Measurements from ENCODE around the gene KIF16B. TPM values are rescaled to one million over a fixed set of nuclear protein-coding genes. Genes with fewer than 3 reads are reported as not detected.
"Not testable (repeated sequence)": the region's sequence is repeated elsewhere in the genome, so short reads cannot be mapped to it uniquely, and the experiment has no call there.

Gene KIF16B
- total RNA-seq, 2 experiments from 2014 or later, result 8.8 to 8.9 TPM

DNA sequence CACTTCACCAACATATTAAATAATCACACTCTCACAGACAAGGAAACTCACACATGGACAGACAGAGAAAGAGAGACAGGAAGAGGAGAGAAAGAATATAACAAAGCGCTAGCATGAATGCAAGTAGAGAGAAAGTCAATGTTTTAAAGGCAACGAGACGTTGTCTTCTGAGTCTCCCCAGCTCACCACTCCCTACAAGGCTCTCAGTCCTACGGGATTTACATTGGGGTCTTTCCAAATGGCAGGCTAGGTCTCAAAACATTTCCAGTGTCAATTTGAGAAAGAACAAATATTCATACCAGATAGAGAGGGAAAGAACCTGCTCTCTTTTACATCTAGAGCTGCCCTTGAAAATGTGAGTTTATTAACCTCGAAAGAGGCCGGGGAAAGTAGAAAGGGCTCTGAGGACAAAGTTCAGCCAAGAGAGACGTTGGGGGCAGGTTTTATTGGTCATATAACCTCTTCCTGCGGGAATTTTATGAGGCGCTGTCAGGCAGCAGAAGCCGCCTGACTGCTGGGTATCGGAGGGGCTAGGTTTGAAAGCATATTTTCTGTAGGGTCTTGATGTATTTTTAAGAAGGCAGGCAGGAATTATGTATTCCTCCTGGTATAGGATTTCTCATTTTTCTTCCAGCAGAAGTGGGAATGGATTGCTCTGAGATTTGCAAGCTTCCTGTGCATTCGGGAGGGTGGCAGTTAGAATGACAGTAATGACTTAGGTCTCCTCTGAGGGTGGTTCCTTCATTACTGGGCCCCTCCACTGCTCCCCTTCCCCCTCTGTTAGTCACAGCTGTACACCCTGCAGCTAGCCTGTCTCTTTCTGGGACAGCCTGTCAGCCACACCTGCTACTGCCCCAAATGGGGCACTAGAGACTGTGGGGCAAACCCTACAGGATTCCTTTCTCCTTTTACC, 34.4 kb upstream of the KIF16B start:
- Mint-ChIP-seq H3K27me3 (peaks cover 5% of the 10 kb centered on the region), H3K4me1 (no peaks in the 10 kb centered on the region), H3K36me3 (ENCODE audit: low read depth) (no peaks in the 10 kb centered on the region), H3K4me3 (no peak overlapping the region), H3K27ac (no peak overlapping the region), H3K9me3 (no peaks in the 10 kb centered on the region)
- CTCF ChIA-PET, result no interaction called here
- DNase-seq, result no peak
- POLR2A ChIA-PET, result no interaction called here

DNA sequence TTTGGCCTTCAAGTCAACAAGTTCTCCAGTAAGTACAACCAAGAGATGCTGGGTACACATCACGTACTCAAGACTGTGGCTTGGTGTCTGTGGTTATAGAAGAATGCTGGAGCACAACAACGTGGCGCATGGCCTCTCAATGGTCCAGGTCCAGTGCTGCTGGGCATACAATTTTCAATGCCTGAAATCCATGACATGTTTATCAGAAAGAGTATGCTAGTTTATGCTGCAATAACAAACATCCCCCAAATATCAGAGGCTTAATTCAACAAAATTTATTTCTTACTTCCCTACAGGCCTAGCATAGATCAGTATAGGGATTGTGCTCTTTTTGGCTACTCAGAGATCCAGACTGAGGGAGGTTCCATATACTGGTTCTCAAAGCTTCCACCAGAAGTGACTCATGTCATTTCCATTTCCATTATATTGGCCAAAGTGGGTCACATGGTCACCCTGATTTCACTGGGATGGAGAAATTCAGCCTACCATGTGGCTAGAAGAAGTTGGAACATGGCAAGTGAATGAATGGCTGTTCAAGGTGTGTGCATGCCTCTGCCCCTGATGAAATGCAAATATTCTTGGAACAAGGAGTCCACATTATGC, 33.3 kb upstream of the KIF16B start:
- no peaks in the 10 kb centered on the region for H3K9me3 Mint-ChIP-seq
- POLR2A ChIA-PET, result no interaction called here
- H3K36me3 Mint-ChIP-seq (ENCODE audit: low read depth), result no peaks in the 10 kb centered on the region
- CTCF ChIA-PET, result no interaction called here
- H3K27me3 Mint-ChIP-seq, result peaks cover 5% of the 10 kb centered on the region
- H3K27ac Mint-ChIP-seq, result no peak overlapping the region
- DNase-seq, result no peak
- H3K4me3 Mint-ChIP-seq, result no peak overlapping the region
- H3K4me1 Mint-ChIP-seq, result no peaks in the 10 kb centered on the region

GRCh38 chr20:16601047-16601446, 27.8 kb upstream of the KIF16B start:
- H3K9me3 Mint-ChIP-seq, result no peaks in the 10 kb centered on the region
- H3K36me3 Mint-ChIP-seq (ENCODE audit: low read depth), result no peaks in the 10 kb centered on the region
- no peak overlapping the region for H3K27ac Mint-ChIP-seq
- ChIA-PET CTCF (no interaction called here), POLR2A (no interaction called here)
- H3K27me3 Mint-ChIP-seq, result peaks cover 7% of the 10 kb centered on the region
- no peaks in the 10 kb centered on the region for H3K4me1 Mint-ChIP-seq
- H3K4me3 Mint-ChIP-seq, result no peak overlapping the region
- DNase-seq, result no peak

- Mint-ChIP-seq H3K4me1 (no peaks in the 10 kb centered on the region), H3K36me3 (ENCODE audit: low read depth) (no peaks in the 10 kb centered on the region), H3K27ac (no peak overlapping the region), H3K9me3 (no peaks in the 10 kb centered on the region), H3K4me3 (no peak overlapping the region), H3K27me3 (peaks cover 17% of the 10 kb centered on the region)
- CTCF ChIA-PET, result no interaction called here
- no peak for DNase-seq
- POLR2A ChIA-PET, result no interaction called here
Observed at GRCh38 chr20:16599257-16599656, 26.0 kb upstream of the KIF16B start.

DNA sequence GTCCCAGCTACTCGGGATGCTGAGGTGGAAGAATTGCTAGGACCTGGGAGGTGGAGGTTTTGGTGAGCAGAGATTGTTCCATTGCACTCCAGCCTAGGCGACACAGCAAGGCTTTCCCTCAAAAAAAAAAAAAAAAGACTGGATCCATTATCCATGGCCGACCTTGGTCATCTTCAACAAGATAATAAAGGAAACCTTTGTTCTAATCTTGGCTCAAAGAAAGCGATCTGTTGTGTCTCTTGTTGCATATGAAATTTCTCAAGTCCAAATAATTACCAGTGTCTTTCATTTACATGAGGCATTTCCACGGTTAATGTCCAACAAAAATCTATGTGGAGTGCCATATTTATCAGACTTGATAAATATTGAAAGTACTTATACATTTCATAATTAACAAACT, 23.7 kb upstream of the KIF16B start:
- H3K36me3 Mint-ChIP-seq (ENCODE audit: low read depth), result no peaks in the 10 kb centered on the region
- no peak overlapping the region for H3K4me3 Mint-ChIP-seq
- peaks cover 26% of the 10 kb centered on the region for H3K27me3 Mint-ChIP-seq
- DNase-seq, result no peak
- no peak overlapping the region for H3K27ac Mint-ChIP-seq
- no peaks in the 10 kb centered on the region for H3K4me1 Mint-ChIP-seq
- ChIA-PET CTCF (no interaction called here), POLR2A (no interaction called here)
- no peaks in the 10 kb centered on the region for H3K9me3 Mint-ChIP-seq

DNA sequence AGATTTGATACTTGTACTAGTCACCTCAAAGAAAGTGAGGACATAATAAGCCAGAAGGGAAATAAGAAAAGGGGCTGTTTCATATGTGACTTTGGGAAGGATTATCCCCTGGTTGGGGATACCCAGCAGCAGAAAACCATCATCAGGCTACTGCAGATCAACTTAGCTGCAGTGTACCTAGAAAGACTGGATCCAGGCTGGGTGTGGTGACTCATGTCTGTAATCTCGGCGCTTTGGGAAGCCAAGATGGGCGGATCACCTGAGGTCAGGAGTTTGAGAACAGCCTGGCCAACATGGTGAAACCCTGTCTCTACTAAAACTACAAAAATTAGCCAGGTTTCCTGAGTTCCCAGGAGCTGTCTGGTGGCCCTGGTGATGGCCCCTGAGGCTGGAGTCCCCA, 23.2 kb upstream of the KIF16B start:
- POLR2A ChIA-PET; H3K9me3 Mint-ChIP-seq; H3K36me3 Mint-ChIP-seq (ENCODE audit: low read depth); CTCF ChIA-PET; DNase-seq; H3K4me1 Mint-ChIP-seq; H3K4me3 Mint-ChIP-seq; H3K27ac Mint-ChIP-seq: not testable (repeated sequence)
- peaks cover 27% of the 10 kb centered on the region for H3K27me3 Mint-ChIP-seq

DNA sequence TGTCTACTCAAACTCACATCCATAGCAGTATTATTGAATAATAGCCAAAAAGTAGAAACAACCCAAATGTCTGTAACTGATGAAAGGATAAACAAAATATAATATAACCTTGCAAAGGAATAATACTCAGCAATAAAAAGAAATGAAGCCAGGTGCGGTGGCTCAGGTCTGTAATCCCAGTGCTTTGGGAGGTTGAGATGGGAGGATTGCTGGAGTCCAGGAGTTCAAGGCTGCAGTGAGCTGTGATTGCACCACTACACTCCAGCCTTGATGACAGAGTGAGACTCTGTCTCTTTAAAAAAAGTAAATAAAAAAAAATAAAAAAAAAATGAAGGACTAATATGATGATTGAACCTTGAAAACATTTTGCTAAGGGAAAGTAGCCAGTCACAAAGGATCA, 22.1 kb upstream of the KIF16B start:
- no peak overlapping the region for H3K27ac Mint-ChIP-seq
- no peak for DNase-seq
- ChIA-PET CTCF (no interaction called here), POLR2A (no interaction called here)
- no peaks in the 10 kb centered on the region for H3K36me3 Mint-ChIP-seq (ENCODE audit: low read depth)
- H3K4me3 Mint-ChIP-seq, result no peak overlapping the region
- no peaks in the 10 kb centered on the region for H3K9me3 Mint-ChIP-seq
- peaks cover 30% of the 10 kb centered on the region for H3K27me3 Mint-ChIP-seq
- no peaks in the 10 kb centered on the region for H3K4me1 Mint-ChIP-seq

DNA sequence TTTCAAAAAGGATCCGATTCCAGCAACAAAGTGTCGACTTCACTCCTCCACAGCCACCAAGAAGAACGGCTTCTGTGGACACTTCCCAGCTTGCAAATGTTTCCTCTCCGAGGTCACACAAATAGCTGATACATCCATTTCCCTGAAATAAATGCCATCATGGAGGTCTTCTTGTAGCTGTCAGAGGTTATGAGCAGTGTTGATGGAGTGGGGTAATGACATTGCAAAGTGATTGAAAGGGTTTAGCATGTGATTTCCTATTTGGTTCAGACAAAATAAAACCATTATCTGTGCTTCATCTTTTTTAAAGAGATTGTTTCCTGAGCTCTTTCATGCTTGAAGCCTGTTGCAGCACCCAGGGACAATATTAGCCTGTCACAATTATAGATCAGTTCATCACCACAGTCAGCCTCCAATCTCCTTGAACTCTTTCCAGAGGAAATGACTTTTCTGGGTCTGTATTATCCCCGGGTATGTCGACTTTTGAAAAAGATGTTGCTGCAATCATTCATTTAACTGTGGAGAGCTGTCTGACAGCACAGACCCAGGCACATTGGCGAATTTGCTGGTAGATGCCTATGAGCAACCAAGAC, 16.9 kb upstream of the KIF16B start:
- Mint-ChIP-seq H3K27ac (no peak overlapping the region), H3K36me3 (ENCODE audit: low read depth) (no peaks in the 10 kb centered on the region), H3K9me3 (no peaks in the 10 kb centered on the region), H3K4me1 (no peaks in the 10 kb centered on the region), H3K4me3 (no peak overlapping the region), H3K27me3 (peaks cover 35% of the 10 kb centered on the region)
- no peak for DNase-seq
- ChIA-PET CTCF (no interaction called here), POLR2A (no interaction called here)

- Mint-ChIP-seq H3K4me1 (no peaks in the 10 kb centered on the region), H3K9me3 (no peaks in the 10 kb centered on the region), H3K4me3 (no peak overlapping the region), H3K27ac (no peak overlapping the region), H3K36me3 (ENCODE audit: low read depth) (no peaks in the 10 kb centered on the region), H3K27me3 (peaks cover 33% of the 10 kb centered on the region)
- POLR2A ChIA-PET, result no interaction called here
- no peak for DNase-seq
- CTCF ChIA-PET, result no interaction called here
Observed at GRCh38 chr20:16589623-16590022, 16.4 kb upstream of the KIF16B start.

GRCh38 chr20:16588241-16588640, 15.0 kb upstream of the KIF16B start:
- H3K27me3 Mint-ChIP-seq, result peaks cover 29% of the 10 kb centered on the region
- no peaks in the 10 kb centered on the region for H3K36me3 Mint-ChIP-seq (ENCODE audit: low read depth)
- no peak for DNase-seq
- ChIA-PET CTCF (no interaction called here), POLR2A (no interaction called here)
- no peaks in the 10 kb centered on the region for H3K4me1 Mint-ChIP-seq
- H3K9me3 Mint-ChIP-seq, result no peaks in the 10 kb centered on the region
- H3K27ac Mint-ChIP-seq, result no peak overlapping the region
- no peak overlapping the region for H3K4me3 Mint-ChIP-seq

- no peak for DNase-seq
- no peak overlapping the region for H3K27ac Mint-ChIP-seq
- CTCF ChIA-PET, result no interaction called here
- POLR2A ChIA-PET, result no interaction called here
- no peaks in the 10 kb centered on the region for H3K36me3 Mint-ChIP-seq (ENCODE audit: low read depth)
- no peaks in the 10 kb centered on the region for H3K4me1 Mint-ChIP-seq
- peaks cover 30% of the 10 kb centered on the region for H3K27me3 Mint-ChIP-seq
- no peak overlapping the region for H3K4me3 Mint-ChIP-seq
- no peaks in the 10 kb centered on the region for H3K9me3 Mint-ChIP-seq
Observed at GRCh38 chr20:16587066-16587465, 13.8 kb upstream of the KIF16B start.

- Mint-ChIP-seq H3K9me3 (no peaks in the 10 kb centered on the region), H3K4me1 (no peaks in the 10 kb centered on the region), H3K36me3 (ENCODE audit: low read depth) (no peaks in the 10 kb centered on the region), H3K27ac (no peak overlapping the region), H3K27me3 (peaks cover 22% of the 10 kb centered on the region), H3K4me3 (no peak overlapping the region)
- CTCF ChIA-PET, result no interaction called here
- POLR2A ChIA-PET, result interaction anchor here (1.9 kb wide), 1 partner anchor 8 kb away, joined by 4 read pairs; no protein-coding TSS in a partner anchor
- DNase-seq, result no peak
Observed at GRCh38 chr20:16583474-16583873, 10.2 kb upstream of the KIF16B start.

DNA sequence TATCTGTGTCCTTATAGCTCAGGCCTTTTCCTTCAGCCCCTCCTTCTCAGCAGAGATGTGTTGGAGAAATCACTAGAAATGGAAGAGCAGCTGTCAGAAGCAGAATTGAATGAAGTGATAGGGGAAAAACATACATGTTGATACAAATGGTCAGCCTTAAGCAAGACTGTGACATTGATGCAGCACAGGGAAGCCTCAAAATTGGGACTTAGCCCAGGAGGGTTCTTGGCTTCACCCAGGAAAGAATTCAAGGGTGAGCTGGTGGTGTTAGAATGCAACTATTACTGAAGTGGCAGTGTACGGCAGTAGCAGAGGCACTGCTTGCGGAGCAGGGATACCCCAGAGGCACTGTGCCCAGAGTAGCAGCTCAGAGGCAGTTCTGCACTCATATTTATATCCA, 8.0 kb upstream of the KIF16B start:
- no peaks in the 10 kb centered on the region for H3K9me3 Mint-ChIP-seq
- ChIA-PET POLR2A (no interaction called here), CTCF (no interaction called here)
- H3K27ac Mint-ChIP-seq, result no peak overlapping the region
- peaks cover 11% of the 10 kb centered on the region for H3K27me3 Mint-ChIP-seq
- no peaks in the 10 kb centered on the region for H3K4me1 Mint-ChIP-seq
- DNase-seq, result no peak
- H3K4me3 Mint-ChIP-seq, result no peak overlapping the region
- H3K36me3 Mint-ChIP-seq (ENCODE audit: low read depth), result no peaks in the 10 kb centered on the region

GRCh38 chr20:16580620-16581019, 7.4 kb upstream of the KIF16B start:
- H3K27ac Mint-ChIP-seq, result no peak overlapping the region
- CTCF ChIA-PET, result no interaction called here
- H3K4me1 Mint-ChIP-seq, result peaks cover 1% of the 10 kb centered on the region
- H3K27me3 Mint-ChIP-seq, result peaks cover 11% of the 10 kb centered on the region
- no peaks in the 10 kb centered on the region for H3K36me3 Mint-ChIP-seq (ENCODE audit: low read depth)
- no peak overlapping the region for H3K4me3 Mint-ChIP-seq
- POLR2A ChIA-PET, result no interaction called here
- no peak for DNase-seq
- no peaks in the 10 kb centered on the region for H3K9me3 Mint-ChIP-seq

Data from activated CD4-positive, alpha-beta memory T cell treated with anti-CD3 and anti-CD28 coated beads, Interleukin-2, amount 10 ng/mL, durations not matched to agents 7 days and 5 days (primary cell).